HL-60 (cell line): ENCODE measurements around the gene RNF222.

Experiments used
- DNase-seq, 2 experiments: peaks; one replicate each; pipeline ENCODE4 v3.0.0-alpha.2; 2010 to 2020; ENCODE audit warnings: low read depth in 1 of 2, low spot score in 1 of 2
- H3K27ac ChIP-seq: fragments of 250-450 bp; sonication (Bioruptor Pico); replicated peaks from 2 replicates; pipeline ENCODE4 v1.5.1; 2020; ENCODE audit warnings: mild to moderate bottlenecking, moderate library complexity
- H3K27me3 ChIP-seq: fragments of 250-450 bp; sonication (Bioruptor Pico); 2 replicates; pipeline ENCODE4 v1.5.1; 2021; ENCODE audit warnings: mild to moderate bottlenecking, moderate library complexity; ENCODE audit not compliant: insufficient read depth, poor library complexity, severe bottlenecking
- H3K4me3 ChIP-seq: replicated peaks from 2 replicates; pipeline ENCODE4 v1.5.1; 2011; ENCODE audit warnings: mild to moderate bottlenecking, control low read depth, low read length; ENCODE audit not compliant: insufficient read depth
- CTCF ChIP-seq: IDR thresholded peaks from one replicate; pipeline ENCODE4 v1.5.1; 2011; ENCODE audit warnings: low read length, control low read depth, inconsistent platforms; ENCODE audit not compliant: insufficient read depth
- GABPA ChIP-seq: IDR thresholded peaks from 2 replicates; pipeline ENCODE4 v1.6.1; 2012; ENCODE audit warnings: low read depth
- POLR2AphosphoS5 ChIP-seq: IDR thresholded peaks from 2 replicates; pipeline ENCODE4 v1.6.1; 2012; ENCODE audit warnings: low read depth
- REST ChIP-seq: IDR thresholded peaks from 2 replicates; pipeline ENCODE4 v1.6.1; 2012; ENCODE audit warnings: low read depth; ENCODE audit not compliant: insufficient replicate concordance
- SPI1 ChIP-seq: IDR thresholded peaks from 2 replicates; pipeline ENCODE4 v1.6.1; 2012; ENCODE audit warnings: low read depth, mild to moderate bottlenecking, borderline replicate concordance

Gene RNF222

DNA sequence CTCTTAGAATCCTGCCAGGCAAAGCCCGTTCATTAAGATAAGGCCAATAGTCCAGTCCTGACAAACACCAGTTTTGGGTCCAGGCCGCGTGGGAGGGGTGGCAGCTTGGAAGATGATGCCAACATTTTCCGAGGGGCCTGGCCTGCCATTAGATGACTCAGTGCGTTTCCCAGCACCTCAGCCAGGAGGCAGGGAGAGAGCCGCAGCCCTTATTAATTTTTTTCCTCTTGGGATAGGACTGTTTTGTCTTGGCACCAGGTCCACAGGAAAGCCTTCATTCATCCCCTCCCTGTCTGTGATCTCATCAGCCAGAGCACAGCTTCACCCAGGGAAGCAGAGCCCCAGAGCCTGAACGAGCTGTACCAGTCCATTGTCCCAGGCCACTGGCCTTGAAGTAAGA, 33.3 kb upstream of the RNF222 start:
- H3K4me3 ChIP-seq = no peak overlapping the region
- no peak for DNase-seq
- TF ChIP-seq SPI1 = no peak
- TF ChIP-seq GABPA = no peak
- TF ChIP-seq REST = no peak
- no peak for TF ChIP-seq CTCF
- no peak for TF ChIP-seq POLR2AphosphoS5
- no peak overlapping the region for H3K27ac ChIP-seq
- H3K27me3 ChIP-seq = no peaks in the 10 kb centered on the region

DNA sequence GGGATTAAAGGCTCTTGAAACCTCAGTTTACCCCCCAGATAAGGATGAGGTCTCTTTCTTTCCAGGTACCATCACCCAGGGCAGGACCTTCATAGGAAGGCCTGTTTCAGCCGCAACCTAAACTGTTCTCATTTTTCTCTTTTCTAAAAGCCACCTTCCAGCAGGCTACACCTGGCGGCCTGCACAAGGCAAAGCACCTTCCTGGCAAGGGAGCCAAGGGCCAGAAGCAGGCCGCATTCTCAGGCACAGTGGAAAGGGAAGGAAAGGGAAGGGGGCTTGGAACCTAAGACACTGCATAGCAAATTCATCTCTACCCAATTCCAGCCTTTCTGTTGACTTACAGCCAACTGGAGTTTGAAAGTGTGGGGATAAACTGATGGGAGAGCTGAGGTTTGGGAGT, 29.2 kb upstream of the RNF222 start:
- TF ChIP-seq POLR2AphosphoS5 (no peak), SPI1 (no peak), CTCF (no peak), GABPA (no peak), REST (no peak)

GRCh38 chr17:8426094-8426720, 28.6 kb upstream of the RNF222 start:
- H3K27ac ChIP-seq = no peak overlapping the region
- no peak for DNase-seq
- no peaks in the 10 kb centered on the region for H3K27me3 ChIP-seq
- H3K4me3 ChIP-seq = no peak overlapping the region
- TF ChIP-seq POLR2AphosphoS5 (no peak), REST (no peak), GABPA (no peak), CTCF (no peak), SPI1 (no peak)

More for the DNA sequence above, 29.2 kb upstream of the RNF222 start:
- no peak overlapping the region for H3K27ac ChIP-seq
- H3K27me3 ChIP-seq = no peaks in the 10 kb centered on the region
- H3K4me3 ChIP-seq = no peak overlapping the region
- no peak for DNase-seq
